ENCODE measurements around the gene MIB2.
A peak's percentile ranks its signal among the peaks of the same experiment; 100 is the strongest.
"Not testable (repeated sequence)": the region's sequence is repeated elsewhere in the genome, so short reads cannot be mapped to it uniquely, and the experiment has no call there.

Gene MIB2

GRCh38 chr1:1615256-1616044 is at the start of gene MIB2:
MIB2 (plus strand) TSS chr1:1615500; CDS start chr1:1623453, 7,953 bp downstream.
- peak; percentile 97 for DNase-seq

GRCh38 chr1:1567152-1567875 is 48.0 kb upstream of the MIB2 start:
- DNase-seq = no peak

GRCh38 chr1:1567891-1568291 is 47.4 kb upstream of the MIB2 start:
- no peak for DNase-seq

- no peak for DNase-seq
Measured at GRCh38 chr1:1569341-1569740, 46.0 kb upstream of the MIB2 start.

GRCh38 chr1:1573843-1574720 is 41.2 kb upstream of the MIB2 start:
- peak; percentile 81 for DNase-seq

- peak; percentile 94 for DNase-seq
Measured at GRCh38 chr1:1574721-1575537, 40.4 kb upstream of the MIB2 start, which contains the start of gene SSU72. SSU72 (minus strand) TSS chr1:1574863; CDS start chr1:1574557, 306 bp downstream.

GRCh38 chr1:1577367-1578011 is 37.8 kb upstream of the MIB2 start:
- no peak for DNase-seq

- no peak for DNase-seq
Measured at GRCh38 chr1:1578371-1578940, 36.8 kb upstream of the MIB2 start.

- DNase-seq = no peak
Measured at GRCh38 chr1:1582585-1583346, 32.5 kb upstream of the MIB2 start.

- DNase-seq = no peak
Measured at GRCh38 chr1:1583347-1584010, 31.8 kb upstream of the MIB2 start.

- no peak for DNase-seq
Measured at GRCh38 chr1:1591452-1591851, 23.8 kb upstream of the MIB2 start.

GRCh38 chr1:1593834-1594601 is 21.3 kb upstream of the MIB2 start:
- no peak for DNase-seq

GRCh38 chr1:1594602-1595260 is 20.6 kb upstream of the MIB2 start:
- DNase-seq = no peak

- not testable (repeated sequence) for DNase-seq
Measured at GRCh38 chr1:1595341-1595740, 20.0 kb upstream of the MIB2 start.

GRCh38 chr1:1596493-1597274 is 18.6 kb upstream of the MIB2 start:
- no peak for DNase-seq

GRCh38 chr1:1597275-1597930 is 17.9 kb upstream of the MIB2 start:
- DNase-seq = no peak

- no peak for DNase-seq
Measured at GRCh38 chr1:1598051-1598719, 17.1 kb upstream of the MIB2 start.

Data from femur (tissue), 1 donor.